Hematopoietic multipotent progenitor cell treated with erythropoietin and hydrocortisone succinate and interleukin-3 and kit ligand, for 17 days (in vitro differentiated cells): Measurements from ENCODE around the gene UBA7.
"Not testable (repeated sequence)": the region's sequence is repeated elsewhere in the genome, so short reads cannot be mapped to it uniquely, and the experiment has no call there.

Source experiments
- DNase-seq: peaks from one replicate; pipeline ENCODE4 v3.0.0-alpha.2; 2015; ENCODE audit warnings: low spot score

The UBA7 gene

GRCh38 chr3:49782277-49782676, 31.5 kb downstream of the UBA7 start:
- DNase-seq, result not testable (repeated sequence)

GRCh38 chr3:49781415-49782199, 32.1 kb downstream of the UBA7 start:
- DNase-seq, result no peak

- DNase-seq, result not testable (repeated sequence)
Observed at GRCh38 chr3:49780975-49781365, 32.8 kb downstream of the UBA7 start.

DNA sequence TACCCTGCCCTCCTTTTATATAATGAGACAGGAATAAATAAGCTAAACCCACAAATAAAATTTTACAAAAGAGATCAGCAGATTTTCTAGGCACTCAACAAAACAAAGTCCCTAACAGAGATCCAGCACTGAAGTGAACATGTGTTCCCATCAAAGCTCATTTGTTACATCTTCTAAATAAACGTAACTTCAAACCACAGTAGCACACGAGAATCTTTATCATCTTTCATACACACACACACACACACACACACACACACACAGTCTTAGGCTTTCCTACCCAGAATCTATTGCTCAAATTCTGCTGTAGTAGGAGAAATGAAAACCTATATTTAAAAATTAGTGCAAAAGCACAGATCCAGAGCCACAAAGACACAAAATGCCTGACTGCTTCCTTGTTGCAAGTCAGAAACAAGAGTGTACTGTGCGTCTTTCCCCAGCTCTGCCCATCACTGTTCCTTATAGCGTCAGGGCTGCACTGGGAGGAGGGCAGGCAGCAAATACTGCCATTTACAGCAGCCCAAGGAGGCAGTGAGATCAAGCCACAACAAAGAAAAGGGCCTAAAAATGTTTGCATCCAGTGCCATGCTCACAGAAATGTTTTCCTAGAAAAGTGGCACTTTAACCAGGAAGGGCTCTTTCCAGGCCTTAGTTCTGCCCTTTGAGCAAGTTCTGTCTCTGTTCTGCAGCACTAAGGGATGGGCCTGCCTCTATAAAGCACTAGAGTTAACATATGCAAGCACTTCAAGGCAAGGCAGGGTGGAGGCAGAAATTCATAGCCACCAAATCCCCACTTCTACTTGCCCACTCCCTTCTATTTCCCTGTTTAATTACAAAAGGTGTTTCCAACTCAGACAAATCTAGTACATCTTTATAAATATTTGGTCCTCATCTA, 33.4 kb downstream of the UBA7 start:
- no peak for DNase-seq

GRCh38 chr3:49779358-49780079, 34.2 kb downstream of the UBA7 start:
- DNase-seq, result no peak

DNA sequence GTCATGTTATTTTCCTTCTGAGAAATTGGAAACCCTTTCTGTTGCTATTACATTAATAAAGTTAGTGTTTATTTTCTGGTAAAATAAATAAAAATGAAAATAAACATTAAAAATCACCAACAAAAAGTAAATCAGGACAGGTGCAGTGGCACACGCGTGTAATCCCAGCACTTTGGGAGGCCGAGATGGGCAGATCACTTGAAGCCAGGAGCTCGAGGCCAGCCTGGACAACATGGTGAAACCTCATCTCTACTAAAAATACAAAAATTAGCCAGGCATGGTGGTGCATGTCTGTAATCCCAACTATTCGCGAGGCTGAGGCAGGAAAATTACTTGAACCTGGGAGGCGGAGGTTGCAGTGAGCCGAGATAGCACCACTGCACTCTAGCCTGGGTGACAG, 37.7 kb downstream of the UBA7 start:
- not testable (repeated sequence) for DNase-seq

- no peak for DNase-seq
Observed at GRCh38 chr3:49775538-49775937, 38.2 kb downstream of the UBA7 start.

- no peak for DNase-seq
Observed at GRCh38 chr3:49772703-49773102, 41.0 kb downstream of the UBA7 start.

DNA sequence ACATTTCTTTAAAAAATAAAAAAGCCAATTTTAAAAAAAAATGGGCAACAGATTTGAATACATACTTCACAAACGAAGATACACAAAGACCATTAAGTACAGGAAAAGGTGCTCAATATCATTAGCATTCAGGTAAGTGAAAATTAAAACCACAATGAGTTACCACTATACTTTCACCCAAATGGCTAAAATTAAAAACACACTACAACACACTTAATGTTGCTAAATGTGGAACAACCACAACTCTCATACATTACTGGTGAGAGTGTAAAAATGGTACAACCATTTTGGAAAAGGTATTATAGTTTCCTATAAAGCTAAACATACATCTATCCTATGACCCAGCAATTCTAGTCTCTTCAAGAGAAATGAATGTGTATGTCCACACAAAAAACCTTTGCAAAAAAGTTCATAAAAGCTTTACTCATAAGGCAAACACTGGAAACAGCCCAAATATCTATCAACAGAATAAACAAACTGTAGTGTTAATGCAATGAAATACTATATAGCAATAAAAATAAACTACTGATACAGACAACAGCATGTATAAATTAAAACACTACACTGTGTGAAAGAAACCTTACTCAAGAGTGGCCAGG, 42.3 kb downstream of the UBA7 start:
- no peak for DNase-seq

GRCh38 chr3:49769926-49770325, 43.8 kb downstream of the UBA7 start:
- DNase-seq, result no peak

GRCh38 chr3:49769286-49769915, 44.4 kb downstream of the UBA7 start:
- no peak for DNase-seq

DNA sequence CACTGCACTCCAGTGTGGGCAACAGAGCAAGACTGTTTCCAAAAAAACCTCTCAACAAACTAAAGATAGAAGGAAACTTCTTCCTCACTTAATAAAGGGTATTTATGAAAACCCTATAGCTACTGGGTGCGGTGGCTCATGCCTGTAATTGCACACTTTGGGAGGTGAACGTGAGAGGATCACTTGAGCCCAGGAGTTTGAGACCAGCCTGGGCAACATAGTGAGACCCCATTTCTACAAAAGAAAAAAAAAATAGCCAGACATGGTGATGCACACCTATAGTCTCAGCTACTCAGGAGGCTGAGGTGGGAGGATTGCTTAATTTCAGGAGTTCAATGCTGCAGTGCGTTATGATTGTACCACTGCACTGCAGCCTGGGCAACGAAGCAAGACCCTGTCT, 49.8 kb downstream of the UBA7 start:
- no peak for DNase-seq

- no peak for DNase-seq
Observed at GRCh38 chr3:49761661-49762060, 52.1 kb downstream of the UBA7 start.

DNA sequence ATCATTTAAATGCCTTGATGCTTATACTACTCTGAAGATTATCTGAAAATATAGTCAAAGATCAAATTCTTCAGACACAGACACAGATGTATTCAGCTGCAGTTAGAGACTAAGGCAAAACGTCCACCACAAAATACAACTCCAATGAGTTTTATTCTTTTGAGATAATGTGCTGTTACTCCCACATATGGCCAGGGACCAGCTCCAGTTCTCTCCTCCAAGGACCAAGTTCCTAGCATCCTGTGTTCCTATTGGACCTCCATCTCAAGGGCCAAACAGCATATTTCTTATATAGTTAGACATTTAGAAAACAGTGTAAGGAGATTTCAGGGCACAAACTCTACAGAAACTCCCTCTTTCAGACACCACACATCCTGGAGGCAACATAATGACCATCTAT, 54.5 kb downstream of the UBA7 start:
- DNase-seq, result no peak

DNA sequence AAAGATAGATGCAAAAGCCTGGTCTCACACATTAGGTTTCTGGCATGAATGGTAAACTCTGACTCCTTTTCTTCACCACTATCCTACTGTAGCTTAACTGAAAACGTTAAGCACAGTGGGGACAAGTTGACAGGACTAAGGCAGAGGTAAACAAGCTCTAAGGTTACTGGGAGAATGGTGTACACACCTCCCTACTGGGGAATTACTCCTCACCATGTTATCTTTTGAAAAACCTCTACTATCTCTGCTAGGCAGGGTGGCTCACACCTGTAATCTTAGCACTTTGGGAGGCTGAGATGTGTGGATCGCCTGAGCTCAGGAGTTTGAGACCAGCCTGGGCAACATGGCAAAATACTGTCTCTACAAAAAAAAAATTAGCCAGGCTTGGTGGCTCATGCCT, 56.6 kb downstream of the UBA7 start:
- DNase-seq, result no peak

DNA sequence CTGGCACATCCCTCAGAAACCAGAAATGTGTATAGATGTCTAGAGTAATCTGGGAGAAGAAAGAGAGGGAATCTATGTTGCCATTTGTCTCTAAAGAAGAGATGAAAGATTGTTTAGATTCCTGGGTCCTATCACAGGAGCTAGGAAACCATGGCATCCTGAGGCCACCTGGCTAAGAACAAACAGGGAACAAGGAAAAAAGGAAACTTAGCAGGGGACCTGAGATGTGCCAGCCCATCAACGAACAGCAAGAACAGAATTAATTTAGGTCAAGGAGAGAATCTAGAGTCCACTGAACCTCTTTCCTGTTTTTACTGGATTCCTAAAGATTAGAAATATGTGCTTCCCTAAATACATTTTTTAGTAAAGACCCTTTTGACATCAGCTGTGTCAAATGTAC, 57.7 kb downstream of the UBA7 start:
- DNase-seq, result no peak
